ENCODE measurements around the gene PPM1H.
"Not testable (repeated sequence)": the region's sequence is repeated elsewhere in the genome, so short reads cannot be mapped to it uniquely, and the experiment has no call there.

PPM1H gene

DNA sequence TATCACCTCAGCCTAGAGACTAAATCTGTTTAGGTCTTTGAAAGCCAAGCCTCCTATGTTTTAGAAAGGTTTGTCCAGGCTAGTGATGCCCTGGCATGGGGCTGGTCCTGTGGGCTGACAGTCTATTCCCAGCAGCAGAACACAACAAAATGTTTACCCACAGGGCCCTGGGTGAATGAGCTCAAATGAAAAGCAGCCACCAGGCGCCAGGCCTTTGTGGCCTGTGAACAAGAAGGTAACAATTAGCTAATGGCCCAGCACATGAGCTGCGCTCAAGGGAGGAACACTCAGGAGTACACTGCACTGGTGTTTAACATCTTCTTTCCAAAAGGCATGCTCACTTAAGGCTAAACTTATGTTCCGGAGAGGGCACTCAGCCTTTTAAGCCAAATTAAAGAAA lies 266.2 kb downstream of the PPM1H start:
- DNase-seq, result no peak

GRCh38 chr12:62664951-62665350 lies 270.0 kb downstream of the PPM1H start:
- not testable (repeated sequence) for DNase-seq

GRCh38 chr12:62660756-62661155 lies 274.2 kb downstream of the PPM1H start:
- DNase-seq, result no peak

- DNase-seq, result no peak
These were observed 275.3 kb downstream of the PPM1H start for GRCh38 chr12:62659453-62660295.

- DNase-seq, result no peak
These were observed 276.0 kb downstream of the PPM1H start for GRCh38 chr12:62658910-62659309.

DNA sequence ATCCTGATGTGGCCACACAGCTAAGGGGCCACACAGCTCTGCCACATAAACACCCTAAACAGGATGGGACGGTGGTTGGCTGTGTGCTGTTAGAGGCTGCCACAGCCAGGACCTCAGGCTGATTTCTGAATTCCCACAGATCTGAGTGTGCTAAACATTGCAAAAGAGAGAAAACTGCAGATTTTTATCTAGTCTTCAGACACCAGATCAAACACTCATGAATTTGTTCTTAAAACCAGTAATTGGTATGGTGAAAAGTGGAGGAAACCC lies 277.7 kb downstream of the PPM1H start:
- DNase-seq, result no peak

DNA sequence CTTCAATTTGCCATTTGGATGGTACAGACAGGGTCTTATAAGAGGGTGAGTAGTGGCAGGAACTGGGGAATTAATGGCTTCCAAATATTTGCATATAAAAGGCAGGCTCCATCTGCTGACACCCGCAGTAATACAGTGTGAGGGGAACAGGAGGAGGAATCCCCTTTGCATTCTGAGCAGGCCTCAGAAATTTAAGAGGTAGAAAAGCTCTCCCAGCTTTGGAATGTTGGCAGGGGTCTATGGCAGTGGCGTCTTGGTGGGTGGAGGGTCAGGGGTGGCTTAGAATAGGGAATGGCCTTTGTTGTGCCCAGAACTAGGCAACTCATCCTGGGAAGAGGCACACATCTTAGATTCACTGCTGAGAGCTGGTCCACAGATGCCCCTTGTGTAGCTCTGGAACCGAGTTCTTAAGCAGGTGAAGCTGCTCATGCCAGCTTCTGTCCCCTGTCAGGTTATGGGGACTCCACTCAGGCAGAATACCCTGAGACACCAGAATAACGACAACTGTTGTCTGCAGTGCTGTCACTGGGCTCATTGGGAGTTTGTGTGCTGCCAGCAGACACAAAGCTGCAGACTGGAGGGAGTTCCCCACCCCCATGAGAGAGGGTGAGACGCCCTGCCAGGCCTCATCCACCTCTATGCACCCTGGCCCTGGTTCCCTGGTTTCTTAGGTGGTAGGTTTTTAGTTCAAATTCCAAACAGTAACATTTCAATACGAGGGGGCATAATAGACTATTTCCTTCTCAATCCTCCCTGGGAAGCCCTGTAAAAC lies 278.2 kb downstream of the PPM1H start:
- no peak for DNase-seq

- DNase-seq, result no peak
These were observed 279.2 kb downstream of the PPM1H start for GRCh38 chr12:62655666-62656151.

GRCh38 chr12:62654326-62655241 lies 280.4 kb downstream of the PPM1H start:
- no peak for DNase-seq

DNA sequence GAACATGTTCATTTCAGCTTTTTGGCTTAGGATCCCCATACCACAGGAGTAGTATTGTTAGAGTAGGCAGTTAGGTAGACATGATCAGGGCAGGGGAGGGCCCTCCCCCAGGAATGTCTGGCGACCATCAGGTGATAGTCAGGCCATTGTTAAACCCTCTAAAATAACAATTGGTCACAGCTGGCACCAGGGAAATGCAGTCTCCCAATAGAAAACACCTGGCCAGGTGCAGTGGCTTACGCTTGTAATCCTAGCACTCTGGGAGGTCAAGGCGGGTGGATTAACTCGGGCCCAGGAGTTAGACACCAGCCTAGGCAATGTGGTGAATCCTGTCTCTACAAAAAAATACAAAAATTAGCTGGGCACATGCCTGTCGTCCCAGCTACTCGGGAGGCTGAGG lies 281.2 kb downstream of the PPM1H start:
- no peak for DNase-seq

DNA sequence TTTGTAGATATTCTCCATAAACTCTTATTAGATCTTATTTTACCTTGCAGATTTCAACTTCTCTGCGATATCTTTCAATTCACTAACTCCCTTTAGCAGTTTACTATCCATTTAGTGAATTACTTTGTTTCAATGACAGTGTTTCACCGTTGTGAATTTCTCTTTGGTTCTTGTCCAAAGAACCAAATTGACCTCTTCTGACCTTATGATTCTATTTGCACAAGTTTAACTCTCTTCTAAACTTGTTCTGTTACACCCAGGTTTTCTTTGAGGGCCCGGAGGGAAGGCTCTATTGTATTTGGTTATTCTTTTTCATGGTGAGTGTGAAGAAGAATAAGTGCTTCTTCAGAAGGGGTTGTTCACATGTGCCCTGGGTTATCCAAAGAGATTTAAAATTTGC lies 281.6 kb downstream of the PPM1H start:
- no peak for DNase-seq

DNA sequence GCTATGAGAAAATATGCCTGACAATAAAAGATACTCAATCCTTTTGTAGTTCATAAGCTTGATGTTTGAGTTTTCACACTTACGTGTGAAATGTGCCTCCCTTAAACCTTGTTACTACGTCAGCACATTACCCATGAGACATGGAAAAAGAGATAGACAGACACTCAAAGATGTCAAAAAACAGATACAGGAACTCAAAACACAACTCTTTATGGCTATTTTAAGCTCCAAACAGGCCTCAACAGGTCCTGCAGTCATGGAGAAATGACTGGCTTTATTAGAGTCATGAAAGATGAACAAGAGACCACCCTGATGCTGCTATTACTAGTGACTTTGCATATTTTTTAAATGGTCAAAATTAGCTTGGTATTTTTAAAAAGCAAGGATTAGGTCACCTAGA lies 283.8 kb downstream of the PPM1H start:
- DNase-seq, result no peak

GRCh38 chr12:62649412-62650138 lies 285.4 kb downstream of the PPM1H start:
- no peak for DNase-seq

DNA sequence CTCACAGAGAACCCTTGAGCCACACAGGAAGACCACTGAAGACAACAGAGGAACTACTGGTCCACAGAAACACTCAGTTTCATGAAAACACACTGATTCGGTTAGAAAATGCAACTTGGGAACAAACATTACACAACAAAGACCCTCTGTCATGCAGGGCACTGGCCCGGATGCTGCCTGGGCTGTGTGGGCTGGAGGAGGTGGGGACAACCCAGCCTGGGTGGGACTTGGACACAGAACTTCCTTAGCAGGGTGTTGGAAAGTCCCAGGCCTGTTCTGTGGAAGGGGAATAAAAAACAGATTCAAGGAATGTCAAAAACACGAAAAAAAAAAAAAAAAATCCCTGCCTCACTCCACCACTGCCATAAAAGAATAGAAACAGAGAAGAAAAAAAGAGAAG lies 287.4 kb downstream of the PPM1H start:
- DNase-seq, result no peak

- DNase-seq, result no peak
These were observed 288.4 kb downstream of the PPM1H start for GRCh38 chr12:62646566-62646965.

DNA sequence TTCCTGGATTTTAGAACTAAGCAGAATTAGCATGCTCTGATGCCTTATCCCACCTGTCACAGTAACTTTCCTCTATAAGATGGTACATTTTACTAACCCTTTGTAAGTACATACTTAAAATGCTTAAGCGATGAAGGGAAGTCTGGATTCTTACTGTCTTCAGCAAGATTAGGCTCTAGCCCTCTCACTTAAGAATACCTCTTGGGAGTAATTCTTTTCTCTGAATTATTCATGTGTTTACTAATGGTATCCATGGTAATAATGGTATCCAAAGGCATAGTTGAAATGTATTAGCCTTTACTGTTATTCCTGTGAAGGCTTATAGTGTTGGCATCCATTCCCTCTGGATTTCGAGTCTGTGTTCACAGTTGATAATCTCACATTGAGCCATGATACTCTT lies 291.5 kb downstream of the PPM1H start:
- no peak for DNase-seq

DNA sequence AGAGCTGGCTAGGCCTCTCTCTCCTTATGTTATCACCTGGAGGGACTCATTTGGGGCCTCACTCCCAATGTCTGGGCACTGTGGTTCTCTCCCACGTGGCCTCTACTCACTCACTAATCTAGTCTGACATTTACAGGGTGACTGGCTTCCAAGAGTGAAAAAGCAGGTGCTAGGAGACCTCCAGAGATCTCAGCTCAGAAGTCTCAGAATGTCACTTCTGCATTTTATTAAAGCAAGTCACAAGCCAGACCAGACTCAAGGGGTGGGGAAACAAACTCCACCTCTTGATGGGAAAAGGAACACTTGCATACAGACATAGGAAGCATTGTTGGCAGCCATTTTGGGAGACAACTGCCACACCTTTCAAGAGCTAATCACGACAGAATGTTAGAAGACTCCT lies 292.5 kb downstream of the PPM1H start:
- DNase-seq, result no peak

DNA sequence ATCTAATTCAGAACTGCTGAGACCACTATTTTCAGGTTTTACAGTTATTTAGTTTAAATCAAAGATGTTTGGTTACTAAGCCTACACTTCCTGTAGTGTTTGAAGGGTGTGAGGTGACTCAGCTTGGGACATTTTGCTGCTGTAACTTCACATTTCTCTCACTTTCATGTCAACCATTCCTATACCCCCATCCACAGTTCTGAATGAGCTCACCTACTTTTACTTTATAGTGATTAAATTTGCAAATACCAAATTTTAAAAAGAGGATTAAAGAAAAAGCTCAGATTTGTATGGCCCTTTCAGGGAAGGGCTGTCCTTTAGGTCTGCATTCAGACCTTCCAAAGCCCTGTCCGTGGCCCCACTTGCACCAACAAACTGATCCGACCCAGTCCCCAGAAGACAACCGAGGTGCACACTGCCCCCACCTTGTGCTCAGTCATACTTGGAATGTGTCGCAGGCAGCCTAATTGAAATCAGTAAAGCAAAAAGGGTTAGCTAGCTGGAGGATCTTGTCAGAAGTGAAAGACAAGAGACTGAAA lies 294.0 kb downstream of the PPM1H start:
- DNase-seq, result no peak

DNA sequence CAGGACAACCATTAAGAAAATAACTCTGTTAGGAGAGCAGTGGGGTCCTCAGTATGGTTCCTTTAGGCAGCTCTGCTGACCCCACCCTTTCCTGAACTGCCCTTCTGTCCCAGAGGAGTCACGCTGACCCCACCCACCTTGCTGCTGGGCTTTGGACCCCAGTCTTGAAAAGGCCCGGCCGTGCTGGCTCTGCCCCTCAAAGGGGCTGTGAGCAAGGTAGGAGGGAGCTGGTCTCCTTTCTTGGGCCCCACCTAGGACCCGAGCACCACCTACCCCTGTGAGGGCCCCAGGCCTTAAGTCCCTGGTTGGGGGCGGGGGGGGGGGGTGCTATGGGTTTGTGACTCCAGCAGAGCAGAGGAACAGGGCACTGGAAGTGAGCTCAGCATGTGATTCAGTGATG lies 297.3 kb downstream of the PPM1H start:
- DNase-seq, result no peak

DNA sequence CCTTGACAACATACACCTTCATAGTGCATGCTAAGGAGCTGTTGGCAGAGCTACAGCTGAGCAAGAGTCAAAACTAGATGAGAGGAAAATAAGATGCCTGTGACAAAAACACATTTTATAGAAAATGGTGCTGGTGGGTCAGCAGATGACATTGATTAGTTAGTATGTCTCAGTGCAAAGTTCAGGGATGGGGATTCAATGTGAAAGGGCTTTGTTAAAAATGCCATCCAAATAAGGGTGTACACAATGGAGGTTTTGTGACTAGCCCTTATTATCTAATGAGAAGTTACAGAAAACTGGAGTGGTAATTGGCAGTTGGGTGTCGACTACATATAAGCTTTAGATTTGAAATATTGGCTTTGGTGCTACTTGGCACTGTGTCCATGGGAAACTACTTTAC lies 299.3 kb downstream of the PPM1H start:
- DNase-seq, result no peak

DNA sequence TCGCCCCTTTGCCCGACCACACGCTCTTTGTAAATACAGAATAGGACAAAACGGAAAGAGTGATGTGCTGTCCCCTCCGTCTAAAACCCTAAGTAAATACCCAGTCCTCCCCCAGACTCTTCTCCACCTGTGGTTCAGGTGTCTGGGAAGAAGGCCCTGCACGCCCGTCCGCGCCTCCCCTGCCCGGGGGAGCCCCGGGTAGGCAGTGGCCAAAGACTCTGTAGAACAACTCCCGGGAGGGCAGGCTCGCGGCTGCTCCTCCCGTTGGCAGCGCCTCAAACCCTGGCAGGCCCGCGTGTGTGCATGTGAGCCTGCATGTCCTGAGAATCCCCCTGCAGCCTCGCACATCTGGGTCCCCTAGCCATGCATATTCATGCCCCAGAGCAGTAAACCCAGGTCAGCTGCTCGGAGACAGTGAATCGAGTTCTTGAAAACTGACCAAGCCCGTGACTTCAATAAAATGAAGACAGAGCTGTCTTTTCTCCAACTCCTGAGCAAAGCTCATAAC lies 302.5 kb downstream of the PPM1H start:
- peak; percentile 4 for DNase-seq

Data from activated CD4-positive, alpha-beta T cell treated with anti-CD3 and anti-CD28 coated beads, Interleukin-2, amount 50 U/mL, for 1 hour (primary cell).